ENCODE measurements around the gene NCKAP5. TPM values are rescaled to one million over a fixed set of nuclear protein-coding genes. Genes with fewer than 3 reads are reported as not detected.

Gene NCKAP5
- total RNA-seq, 4 donors from 2014 or later, result 2.7 to 11.7 (median 5.6) TPM

DNA sequence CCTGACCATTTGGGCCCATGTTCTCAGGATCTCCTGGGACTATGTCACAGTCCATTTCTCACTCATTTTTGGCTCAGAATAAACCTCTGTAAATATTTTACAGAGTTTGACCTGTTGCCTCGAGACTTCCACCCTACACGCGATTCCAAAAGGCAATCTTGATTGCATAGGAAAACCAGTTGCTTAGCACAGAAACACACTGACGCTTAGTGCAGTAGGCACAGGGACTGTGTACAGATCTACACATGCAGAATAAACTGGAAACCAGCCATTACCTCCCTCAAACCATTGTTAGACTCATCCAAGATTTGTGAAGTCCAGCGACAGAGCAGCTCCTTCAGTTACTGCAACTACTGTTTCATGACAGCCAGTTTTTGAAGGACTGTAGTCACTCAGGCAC lies 73.0 kb downstream of the NCKAP5 start:
- DNase-seq (ENCODE audit: low spot score in 2 of 2), result no peak
- Histone ChIP-seq H3K27ac (no peak overlapping the region), H3K4me3 (no peak overlapping the region), H3K27me3 (no peaks in the 10 kb centered on the region), H3K36me3 (no peaks in the 10 kb centered on the region), H3K4me1 (peaks cover 0 to 20% (median 3%) of the 10 kb centered on the region in 4 donors), H3K9me3 (no peaks in the 10 kb centered on the region)
- WGBS, 2 donors, result 50 to 78% methylated on average over 5 of the region's 5 CpGs
- TF ChIP-seq, protein P1, sequence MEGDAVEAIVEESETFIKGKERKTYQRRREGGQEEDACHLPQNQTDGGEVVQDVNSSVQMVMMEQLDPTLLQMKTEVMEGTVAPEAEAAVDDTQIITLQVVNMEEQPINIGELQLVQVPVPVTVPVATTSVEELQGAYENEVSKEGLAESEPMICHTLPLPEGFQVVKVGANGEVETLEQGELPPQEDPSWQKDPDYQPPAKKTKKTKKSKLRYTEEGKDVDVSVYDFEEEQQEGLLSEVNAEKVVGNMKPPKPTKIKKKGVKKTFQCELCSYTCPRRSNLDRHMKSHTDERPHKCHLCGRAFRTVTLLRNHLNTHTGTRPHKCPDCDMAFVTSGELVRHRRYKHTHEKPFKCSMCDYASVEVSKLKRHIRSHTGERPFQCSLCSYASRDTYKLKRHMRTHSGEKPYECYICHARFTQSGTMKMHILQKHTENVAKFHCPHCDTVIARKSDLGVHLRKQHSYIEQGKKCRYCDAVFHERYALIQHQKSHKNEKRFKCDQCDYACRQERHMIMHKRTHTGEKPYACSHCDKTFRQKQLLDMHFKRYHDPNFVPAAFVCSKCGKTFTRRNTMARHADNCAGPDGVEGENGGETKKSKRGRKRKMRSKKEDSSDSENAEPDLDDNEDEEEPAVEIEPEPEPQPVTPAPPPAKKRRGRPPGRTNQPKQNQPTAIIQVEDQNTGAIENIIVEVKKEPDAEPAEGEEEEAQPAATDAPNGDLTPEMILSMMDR (IDR thresholded peaks at IDR 0.05), result no peak
- no peak for TF ChIP-seq POLR2A (IDR thresholded peaks at IDR 0.05)
- TF ChIP-seq EP300 (IDR thresholded peaks at IDR 0.05), result no peak

GRCh38 chr2:133492719-133493380 lies 75.4 kb downstream of the NCKAP5 start:
- H3K4me3 ChIP-seq, result no peak overlapping the region
- 97 to 100% methylated on average over 2 of the region's 2 CpGs for WGBS, 2 donors
- DNase-seq (ENCODE audit: low spot score in 2 of 2), result no peak
- peaks cover 0 to 26% (median 6%) of the 10 kb centered on the region in 4 donors for H3K4me1 ChIP-seq
- TF ChIP-seq EP300 (IDR thresholded peaks at IDR 0.05), result no peak
- TF ChIP-seq, protein P1 (IDR thresholded peaks at IDR 0.05), result no peak
- TF ChIP-seq POLR2A (IDR thresholded peaks at IDR 0.05), result no peak
- no peak overlapping the region for H3K27ac ChIP-seq
- no peaks in the 10 kb centered on the region for H3K27me3 ChIP-seq
- H3K36me3 ChIP-seq, result no peaks in the 10 kb centered on the region
- H3K9me3 ChIP-seq, result no peaks in the 10 kb centered on the region

GRCh38 chr2:133490411-133490980 lies 77.8 kb downstream of the NCKAP5 start:
- TF ChIP-seq EP300 (IDR thresholded peaks at IDR 0.05) (no peak), POLR2A (IDR thresholded peaks at IDR 0.05) (no peak)
- TF ChIP-seq, protein P1 (IDR thresholded peaks at IDR 0.05), result no peak
- Histone ChIP-seq H3K27ac (peak overlapping the region in 2 of 4 donors; percentile 56 to 63), H3K27me3 (no peaks in the 10 kb centered on the region), H3K4me3 (no peak overlapping the region), H3K9me3 (no peaks in the 10 kb centered on the region), H3K4me1 (peaks cover 0 to 18% (median 6%) of the 10 kb centered on the region in 4 donors), H3K36me3 (no peaks in the 10 kb centered on the region)
- WGBS, 2 donors, result 60 to 62% methylated on average over 3 of the region's 3 CpGs
- no peak for DNase-seq (ENCODE audit: low spot score in 2 of 2)

DNA sequence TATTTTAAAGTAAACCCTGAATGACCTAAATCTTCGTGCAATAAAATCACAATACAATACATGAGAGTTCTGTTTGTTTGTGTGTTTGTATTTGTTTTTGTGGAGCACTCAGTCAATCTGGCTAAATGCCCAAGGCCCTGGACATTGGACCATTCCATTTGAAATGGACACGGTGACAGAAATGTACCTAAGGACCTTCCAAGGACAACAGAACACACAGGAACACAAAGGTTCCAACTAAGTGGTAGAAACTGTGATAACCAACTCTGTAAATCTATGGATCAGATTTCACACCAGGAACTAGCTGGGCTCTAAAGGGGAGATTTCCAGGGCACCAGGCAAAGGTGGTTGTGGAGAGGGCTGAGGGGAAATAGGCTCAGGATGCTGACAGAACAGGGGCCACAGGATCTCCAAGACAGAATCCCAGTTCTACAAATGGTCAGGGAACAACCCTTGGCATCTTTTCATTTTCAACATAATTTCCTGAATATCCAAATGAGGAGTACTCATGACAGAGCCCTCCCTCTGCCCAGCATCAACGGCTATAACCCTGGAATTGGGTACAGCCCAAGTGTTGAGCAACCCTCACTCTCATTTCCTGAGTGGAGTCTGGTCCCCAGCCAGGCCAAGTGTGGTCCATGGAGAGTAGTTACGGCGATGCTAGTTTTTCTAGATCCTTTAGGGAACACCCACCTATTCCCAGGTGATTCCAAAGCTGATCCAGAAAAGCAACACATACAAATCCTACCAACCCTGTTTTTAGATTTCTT lies 78.4 kb downstream of the NCKAP5 start:
- no peak overlapping the region for H3K4me3 ChIP-seq
- peaks cover 0 to 18% (median 6%) of the 10 kb centered on the region in 4 donors for H3K4me1 ChIP-seq
- peak; percentile 43 to 74 for DNase-seq (ENCODE audit: low spot score in 2 of 2)
- 45 to 52% methylated on average over 5 of the region's 5 CpGs for WGBS, 2 donors
- H3K27ac ChIP-seq, result peak overlapping the region in 2 of 4 donors; percentile 56 to 63
- no peaks in the 10 kb centered on the region for H3K9me3 ChIP-seq
- no peaks in the 10 kb centered on the region for H3K36me3 ChIP-seq
- H3K27me3 ChIP-seq, result no peaks in the 10 kb centered on the region
- TF ChIP-seq, protein P1 (IDR thresholded peaks at IDR 0.05), result no peak
- no peak for TF ChIP-seq POLR2A (IDR thresholded peaks at IDR 0.05)
- TF ChIP-seq EP300 (IDR thresholded peaks at IDR 0.05), result peak in 1 of 2 donors; percentile 40

- TF ChIP-seq POLR2A (IDR thresholded peaks at IDR 0.05) (no peak), EP300 (IDR thresholded peaks at IDR 0.05) (no peak)
- TF ChIP-seq, protein P1 (IDR thresholded peaks at IDR 0.05), result no peak
- DNase-seq (ENCODE audit: low spot score in 2 of 2), result no peak
- H3K27ac ChIP-seq, result peak overlapping the region in 1 of 4 donors; percentile 27
- H3K27me3 ChIP-seq, result no peaks in the 10 kb centered on the region
- no peak overlapping the region for H3K4me3 ChIP-seq
- peaks cover 0 to 18% (median 6%) of the 10 kb centered on the region in 4 donors for H3K4me1 ChIP-seq
- WGBS, 2 donors, result 47 to 52% methylated on average over 1 of the region's 1 CpG
- no peaks in the 10 kb centered on the region for H3K9me3 ChIP-seq
- H3K36me3 ChIP-seq, result no peaks in the 10 kb centered on the region
Observed at GRCh38 chr2:133489146-133489545, 79.1 kb downstream of the NCKAP5 start.
